Astrocyte of the cerebellum (primary cell): Measurements from ENCODE around the gene RSRC1.

Source experiments
- DNase-seq: peaks from one replicate; pipeline ENCODE4 v3.0.0-alpha.2; 2011; ENCODE audit warnings: low read depth
- H3K4me3 ChIP-seq: 2 replicates; pipeline ENCODE4 v1.5.1; 2011; ENCODE audit warnings: mild to moderate bottlenecking, low read depth, low read length, moderate library complexity
- CTCF ChIP-seq: IDR thresholded peaks from 2 replicates; pipeline ENCODE4 v1.5.1; 2012; ENCODE audit warnings: low read length, low read depth, moderate library complexity, mild to moderate bottlenecking; ENCODE audit errors: missing control alignments
- in situ Hi-C: cut with HindIII; loops from 2 replicates; pipeline ENCODE4 v1.10.0; 2017; ENCODE audit warnings: low sequenced_read_pairs

Gene RSRC1

GRCh38 chr3:158278187-158278586 lies 168.3 kb downstream of the RSRC1 start:
- in situ Hi-C loops = no loop called here
- TF ChIP-seq CTCF = no peak

GRCh38 chr3:158279609-158280008 lies 169.7 kb downstream of the RSRC1 start:
- H3K4me3 ChIP-seq = no peak overlapping the region
- no peak for TF ChIP-seq CTCF
- no peak for DNase-seq
- in situ Hi-C loops = no loop called here

More at GRCh38 chr3:158278187-158278586, 168.3 kb downstream of the RSRC1 start:
- no peak overlapping the region for H3K4me3 ChIP-seq
- no peak for DNase-seq

- no peak overlapping the region for H3K4me3 ChIP-seq
- no peak for DNase-seq
- TF ChIP-seq CTCF = no peak
- in situ Hi-C loops = no loop called here
Measured at GRCh38 chr3:158295771-158296170, 185.9 kb downstream of the RSRC1 start.

- TF ChIP-seq CTCF = no peak
- in situ Hi-C loops = no loop called here
- no peak for DNase-seq
- H3K4me3 ChIP-seq = no peak overlapping the region
Measured at GRCh38 chr3:158297940-158298339, 188.1 kb downstream of the RSRC1 start.

GRCh38 chr3:158308236-158308928 lies 198.5 kb downstream of the RSRC1 start:
- TF ChIP-seq CTCF = no peak
- no peak overlapping the region for H3K4me3 ChIP-seq
- in situ Hi-C loops = no loop called here
- no peak for DNase-seq

- TF ChIP-seq CTCF = no peak
- in situ Hi-C loops = no loop called here
- no peak overlapping the region for H3K4me3 ChIP-seq
- DNase-seq = no peak
Measured at GRCh38 chr3:158312560-158313141, 202.8 kb downstream of the RSRC1 start.
